GM12892 (cell line): ENCODE data around the gene PROM2.

Experiments used
- POLR2A ChIP-seq: IDR thresholded peaks from 2 replicates; pipeline ENCODE4 v1.6.1; 2011; ENCODE audit warnings: low read depth, low read length, control low read depth
- TAF1 ChIP-seq: IDR thresholded peaks from 2 replicates; pipeline ENCODE4 v1.6.1; 2011; ENCODE audit warnings: low read depth, mild to moderate bottlenecking, control low read depth, low read length, borderline replicate concordance

DNA sequence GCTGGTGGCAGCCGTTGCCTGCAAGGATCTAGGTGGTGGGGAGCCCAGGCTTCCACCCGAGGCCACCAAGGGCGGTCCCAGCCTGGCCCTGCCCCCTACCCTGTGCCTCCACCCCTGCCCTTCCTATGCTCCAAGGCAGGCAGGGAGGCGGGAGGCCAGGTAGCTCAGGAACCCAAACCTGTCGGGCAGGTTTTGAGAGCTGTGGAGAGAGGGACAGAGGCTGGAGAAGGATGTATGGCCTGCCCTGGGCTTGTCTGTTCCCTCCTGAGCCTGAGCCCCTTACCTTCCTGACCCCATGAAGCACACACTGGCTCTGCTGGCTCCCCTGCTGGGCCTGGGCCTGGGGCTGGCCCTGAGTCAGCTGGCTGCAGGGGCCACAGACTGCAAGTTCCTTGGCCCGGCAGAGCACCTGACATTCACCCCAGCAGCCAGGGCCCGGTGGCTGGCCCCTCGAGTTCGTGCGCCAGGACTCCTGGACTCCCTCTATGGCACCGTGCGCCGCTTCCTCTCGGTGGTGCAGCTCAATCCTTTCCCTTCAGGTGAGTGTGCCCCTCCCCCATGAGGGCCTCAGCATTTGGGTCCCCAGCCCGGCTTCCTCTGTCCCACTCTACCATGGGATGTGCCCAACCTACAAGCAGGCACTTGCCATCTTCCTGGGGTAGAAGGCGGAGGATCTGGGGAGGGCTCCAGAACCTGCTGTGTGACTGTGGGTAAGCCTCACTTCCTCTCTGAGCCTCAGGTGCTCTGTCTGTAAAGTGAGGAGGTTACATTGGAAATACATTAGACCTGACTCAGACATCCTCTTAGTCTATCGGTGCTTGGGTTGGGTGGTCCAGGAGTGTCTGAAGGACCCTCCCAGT is at the start of gene PROM2:
- no peak for TF ChIP-seq POLR2A
- TF ChIP-seq TAF1: no peak
